DOHH2 (cell line): ENCODE measurements around the gene EPG5.

Source experiments
- H3F3A ChIP-seq: fragments of 200-600 bp; sonication (generic), shearing (Covaris generic); 2 replicates; pipeline ENCODE4 v1.6.0; 2016; ENCODE audit warnings: antibody characterized with exemption, mild to moderate bottlenecking; ENCODE audit not compliant: control insufficient read depth, insufficient read depth
- H3K27ac ChIP-seq: fragments of 200-600 bp; sonication (generic); 2 replicates; pipeline ENCODE4 v1.5.1; 2014; ENCODE audit warnings: low read depth, mild to moderate bottlenecking, low read length, moderate library complexity
- H3K27me3 ChIP-seq: fragments of 200-600 bp; sonication (generic); 2 replicates; pipeline ENCODE4 v1.6.1; 2014; ENCODE audit warnings: mild to moderate bottlenecking, low read length, mixed read lengths; ENCODE audit not compliant: control insufficient read depth
- H3K36me3 ChIP-seq: fragments of 200-600 bp; sonication (generic); 2 replicates; pipeline ENCODE4 v1.6.1; 2014; ENCODE audit warnings: mild to moderate bottlenecking, low read length, moderate library complexity, mixed read lengths; ENCODE audit not compliant: control insufficient read depth
- H3K4me1 ChIP-seq: fragments of 200-600 bp; sonication (generic); 2 replicates; pipeline ENCODE4 v1.6.1; 2014; ENCODE audit warnings: mild to moderate bottlenecking, low read length, mixed read lengths; ENCODE audit not compliant: control insufficient read depth
- H3K4me2 ChIP-seq: fragments of 200-600 bp; sonication (generic); 2 replicates; pipeline ENCODE4 v1.6.0; 2014; ENCODE audit warnings: mild to moderate bottlenecking, low read length, moderate library complexity
- H3K4me3 ChIP-seq: fragments of 200-600 bp; sonication (generic); 2 replicates; pipeline ENCODE4 v1.5.1; 2014; ENCODE audit warnings: mild to moderate bottlenecking, low read length, mixed read lengths
- H3K79me2 ChIP-seq: fragments of 200-600 bp; sonication (generic); 2 replicates; pipeline ENCODE4 v1.6.1; 2014; ENCODE audit warnings: mild to moderate bottlenecking, low read length, mixed read lengths; ENCODE audit not compliant: control insufficient read depth
- H3K9me2 ChIP-seq: fragments of 200-600 bp; sonication (generic); replicated peaks from 2 replicates; pipeline ENCODE4 v1.6.1; 2014; ENCODE audit warnings: mild to moderate bottlenecking, low read length, mixed read lengths; ENCODE audit not compliant: control insufficient read depth
- H3K9me3 ChIP-seq: fragments of 200-600 bp; sonication (generic); 2 replicates; pipeline ENCODE4 v1.6.1; 2014; ENCODE audit warnings: antibody characterized with exemption, low read length, mixed read lengths; ENCODE audit not compliant: control insufficient read depth, insufficient read depth
- H4K20me1 ChIP-seq: fragments of 200-600 bp; sonication (generic); 2 replicates; pipeline ENCODE4 v1.6.0; 2014; ENCODE audit warnings: low read depth, mild to moderate bottlenecking, antibody characterized with exemption, low read length, moderate library complexity; ENCODE audit not compliant: control insufficient read depth, insufficient read depth
- EZH2phosphoT487 ChIP-seq: fragments of 200-600 bp; sonication (generic); IDR thresholded peaks from 2 replicates; pipeline ENCODE4 v1.6.1; 2017; ENCODE audit warnings: borderline replicate concordance, mild to moderate bottlenecking, antibody characterized with exemption, low read length, moderate library complexity, mixed read lengths
- TF ChIP-seq, protein P1 (sequence below): fragments of 200-600 bp; sonication (generic); IDR thresholded peaks from one replicate; pipeline ENCODE4 v1.5.1; 2014; ENCODE audit warnings: antibody characterized with exemption, mild to moderate bottlenecking, low read depth, low read length; ENCODE audit not compliant: poor library complexity, severe bottlenecking

EPG5 gene

DNA sequence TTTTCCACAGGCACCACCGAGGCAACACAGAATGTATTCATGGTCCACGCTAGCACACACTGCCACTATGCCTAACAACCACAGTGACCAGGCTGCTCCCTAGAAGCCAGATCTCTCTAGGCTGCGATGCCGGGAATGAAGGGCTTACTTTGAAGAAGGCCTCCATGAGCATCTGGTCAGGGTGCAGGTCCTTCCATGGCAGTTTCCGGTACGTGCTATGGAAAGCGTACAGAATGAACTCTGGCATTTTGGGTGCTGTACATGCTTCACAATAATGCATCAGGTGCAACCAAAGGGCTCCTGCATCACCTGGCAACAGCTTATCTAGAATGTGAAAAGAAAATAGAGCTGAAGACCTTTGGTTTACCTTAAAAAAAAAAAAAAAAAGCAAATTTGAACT is 96.7 kb downstream of the EPG5 start:
- peaks cover 29% of the 10 kb centered on the region for H3K36me3 ChIP-seq

DNA sequence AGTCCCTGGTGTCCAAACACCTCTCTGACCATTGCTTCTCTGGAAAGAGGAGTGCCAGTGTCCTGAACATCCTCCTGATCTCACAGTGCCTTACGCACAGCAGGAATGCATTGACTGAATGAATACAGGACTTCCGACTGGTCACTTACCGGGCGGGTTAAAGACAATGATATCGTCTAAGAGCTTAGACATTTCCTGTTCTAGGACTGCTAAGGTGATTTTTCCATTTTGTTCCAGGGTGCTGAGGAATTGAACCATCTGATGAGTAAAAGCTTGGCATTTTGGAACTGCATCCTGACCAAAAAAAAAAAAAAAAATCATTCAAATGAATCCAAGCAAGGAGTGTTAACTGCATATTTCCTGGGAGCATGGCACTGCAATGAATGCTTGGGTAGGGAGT is 101.7 kb downstream of the EPG5 start:
- Histone ChIP-seq H3K9me2 (no peaks in the 10 kb centered on the region), H3K9me3 (no peaks in the 10 kb centered on the region), H3K4me3 (no peak overlapping the region), H3K79me2 (no peaks in the 10 kb centered on the region), H3K4me1 (no peaks in the 10 kb centered on the region), H3F3A (no peaks in the 10 kb centered on the region), H3K36me3 (peaks cover 29% of the 10 kb centered on the region), H3K4me2 (no peak overlapping the region), H3K27ac (no peak overlapping the region), H3K27me3 (no peaks in the 10 kb centered on the region), H4K20me1 (no peaks in the 10 kb centered on the region)
- no peak for TF ChIP-seq EZH2phosphoT487
- TF ChIP-seq, protein P1, sequence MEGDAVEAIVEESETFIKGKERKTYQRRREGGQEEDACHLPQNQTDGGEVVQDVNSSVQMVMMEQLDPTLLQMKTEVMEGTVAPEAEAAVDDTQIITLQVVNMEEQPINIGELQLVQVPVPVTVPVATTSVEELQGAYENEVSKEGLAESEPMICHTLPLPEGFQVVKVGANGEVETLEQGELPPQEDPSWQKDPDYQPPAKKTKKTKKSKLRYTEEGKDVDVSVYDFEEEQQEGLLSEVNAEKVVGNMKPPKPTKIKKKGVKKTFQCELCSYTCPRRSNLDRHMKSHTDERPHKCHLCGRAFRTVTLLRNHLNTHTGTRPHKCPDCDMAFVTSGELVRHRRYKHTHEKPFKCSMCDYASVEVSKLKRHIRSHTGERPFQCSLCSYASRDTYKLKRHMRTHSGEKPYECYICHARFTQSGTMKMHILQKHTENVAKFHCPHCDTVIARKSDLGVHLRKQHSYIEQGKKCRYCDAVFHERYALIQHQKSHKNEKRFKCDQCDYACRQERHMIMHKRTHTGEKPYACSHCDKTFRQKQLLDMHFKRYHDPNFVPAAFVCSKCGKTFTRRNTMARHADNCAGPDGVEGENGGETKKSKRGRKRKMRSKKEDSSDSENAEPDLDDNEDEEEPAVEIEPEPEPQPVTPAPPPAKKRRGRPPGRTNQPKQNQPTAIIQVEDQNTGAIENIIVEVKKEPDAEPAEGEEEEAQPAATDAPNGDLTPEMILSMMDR = no peak

More for the DNA sequence above, 96.7 kb downstream of the EPG5 start:
- Histone ChIP-seq H3K27ac (no peak overlapping the region), H3K4me3 (no peak overlapping the region), H3K27me3 (no peaks in the 10 kb centered on the region), H3K79me2 (no peaks in the 10 kb centered on the region), H3F3A (no peaks in the 10 kb centered on the region), H3K9me2 (no peaks in the 10 kb centered on the region), H3K4me1 (peaks cover 8% of the 10 kb centered on the region), H4K20me1 (no peaks in the 10 kb centered on the region), H3K9me3 (no peaks in the 10 kb centered on the region), H3K4me2 (no peak overlapping the region)
- TF ChIP-seq, protein P1 = no peak
- TF ChIP-seq EZH2phosphoT487 = no peak

DNA sequence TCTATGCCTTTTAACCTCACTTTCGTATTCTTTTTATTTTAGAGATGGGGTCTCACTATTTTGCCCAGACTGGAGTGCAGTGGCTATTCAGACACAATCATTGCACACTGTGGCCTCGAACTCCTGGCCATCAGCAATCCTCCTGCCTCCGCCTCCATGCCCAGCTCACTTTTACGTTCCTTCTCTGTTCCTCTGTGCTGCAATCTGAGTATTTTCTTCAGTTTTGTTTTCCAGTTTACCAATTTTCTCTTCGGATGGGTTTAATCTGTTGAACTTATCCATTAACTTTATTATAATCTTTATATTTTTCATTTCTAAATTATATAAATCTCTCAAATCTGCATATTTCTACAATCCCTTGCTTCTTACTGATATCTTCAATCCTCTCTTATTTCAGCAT is 103.0 kb downstream of the EPG5 start:
- TF ChIP-seq, protein P1 = no peak
- no peak for TF ChIP-seq EZH2phosphoT487
- H3K27ac ChIP-seq = no peak overlapping the region
- peaks cover 36% of the 10 kb centered on the region for H3K36me3 ChIP-seq
- H3K4me3 ChIP-seq = no peak overlapping the region
- H4K20me1 ChIP-seq = no peaks in the 10 kb centered on the region
- no peaks in the 10 kb centered on the region for H3K9me2 ChIP-seq
- no peak overlapping the region for H3K4me2 ChIP-seq
- no peaks in the 10 kb centered on the region for H3F3A ChIP-seq
- no peaks in the 10 kb centered on the region for H3K9me3 ChIP-seq
- H3K27me3 ChIP-seq = no peaks in the 10 kb centered on the region
- H3K4me1 ChIP-seq = no peaks in the 10 kb centered on the region
- H3K79me2 ChIP-seq = no peaks in the 10 kb centered on the region

DNA sequence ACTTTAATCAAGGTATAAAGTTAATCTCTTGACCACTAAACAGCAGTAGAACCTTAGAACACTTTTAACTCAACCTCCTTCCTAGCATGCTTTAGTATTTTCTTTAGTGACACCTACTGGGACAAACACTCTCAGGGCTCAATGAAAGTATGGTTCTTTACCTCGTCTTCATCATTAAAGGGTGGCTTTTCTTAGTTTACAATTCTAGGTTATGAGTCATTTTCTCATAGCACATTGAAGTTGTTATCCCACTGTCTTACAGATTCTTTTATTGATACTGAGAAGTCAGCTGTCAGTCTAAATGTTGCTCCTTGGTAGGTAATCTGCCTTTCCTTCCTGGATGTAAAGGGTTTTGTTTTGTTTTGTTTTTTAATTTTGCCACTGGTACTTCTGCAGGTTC is 103.7 kb downstream of the EPG5 start:
- Histone ChIP-seq H3K9me3 (no peaks in the 10 kb centered on the region), H3K79me2 (no peaks in the 10 kb centered on the region), H3K27me3 (no peaks in the 10 kb centered on the region), H3K4me2 (no peak overlapping the region), H3K9me2 (no peaks in the 10 kb centered on the region), H4K20me1 (no peaks in the 10 kb centered on the region), H3K4me3 (no peak overlapping the region), H3K4me1 (no peaks in the 10 kb centered on the region), H3F3A (no peaks in the 10 kb centered on the region), H3K36me3 (peaks cover 41% of the 10 kb centered on the region), H3K27ac (no peak overlapping the region)
- TF ChIP-seq EZH2phosphoT487 = no peak
- TF ChIP-seq, protein P1 = no peak
